Vagina (tissue), 2 donors: Measurements from ENCODE around the gene MCTP2. TPM values are rescaled to one million over a fixed set of nuclear protein-coding genes. Genes with fewer than 3 reads are reported as not detected.
"Not testable (repeated sequence)": the region's sequence is repeated elsewhere in the genome, so short reads cannot be mapped to it uniquely, and the experiment has no call there.

ENCODE experiments used
- DNase-seq, 2 donors: peaks; one replicate each; pipeline ENCODE4 v3.0.0-alpha.2; 2017; ENCODE audit errors: extremely low spot score in 2 of 2
- H3K27ac ChIP-seq: fragments of 200-600 bp; sonication (generic); one replicate; pipeline ENCODE4 v1.5.1; 2019
- H3K27me3 ChIP-seq: fragments of 200-600 bp; sonication (generic); one replicate; pipeline ENCODE4 v1.5.1; 2019
- H3K36me3 ChIP-seq, 2 donors: fragments of 200-600 bp; sonication (generic); one replicate each; pipeline ENCODE4 v1.5.1; 2017 to 2019
- H3K4me1 ChIP-seq: fragments of 200-600 bp; sonication (generic); one replicate; pipeline ENCODE4 v1.5.1; 2019
- H3K4me3 ChIP-seq, 2 donors: fragments of 200-600 bp; sonication (generic); 1 replicate in 1 of 2; 2 replicates in 1 of 2; pipeline ENCODE4 v1.5.1; 2016 to 2019
- H3K9me3 ChIP-seq: fragments of 200-600 bp; sonication (generic); one replicate; pipeline ENCODE4 v1.5.1; 2019
- POLR2A ChIP-seq, 2 donors: fragments of 450-650 bp; IDR thresholded peaks; one replicate each; pipeline ENCODE4 v1.6.1; 2017; ENCODE audit warnings: antibody characterized with exemption in 2 of 2, mild to moderate bottlenecking in 2 of 2, moderate library complexity in 2 of 2
- POLR2AphosphoS5 ChIP-seq, 2 donors: sonication (generic); formaldehyde crosslinking; IDR thresholded peaks; one replicate each; pipeline ENCODE4 v1.9.0; 2017; ENCODE audit warnings: antibody characterized with exemption in 2 of 2, mild to moderate bottlenecking in 2 of 2, low read depth in 1 of 2; ENCODE audit not compliant: insufficient read depth in 1 of 2
- intact Hi-C: fragments of 100-400 bp; cut with DNase I; formaldehyde crosslinking; loops from one replicate; pipeline ENCODE4 v1.15.1; 2023
- total RNA-seq: library from RNA; depleted of rRNA; stranded (reverse); fragments of >200 nt; gene quantifications from one replicate; pipeline ENCODE4 v1.2.3, GENCODE V29; 2016
- TF ChIP-seq, protein P1 (sequence below), 3 experiments: fragments of 450-650 bp in 2 of 3; fragments of 200-600 bp in 1 of 3; sonication (generic) in 1 of 3; IDR thresholded peaks; one replicate each; pipeline ENCODE4 v1.5.1; 2017 to 2019; ENCODE audit warnings: antibody characterized with exemption in 3 of 3, mild to moderate bottlenecking in 2 of 3, moderate library complexity in 2 of 3

The MCTP2 gene
- total RNA-seq, 1 donor from 2014 or later = 21.1 TPM

DNA sequence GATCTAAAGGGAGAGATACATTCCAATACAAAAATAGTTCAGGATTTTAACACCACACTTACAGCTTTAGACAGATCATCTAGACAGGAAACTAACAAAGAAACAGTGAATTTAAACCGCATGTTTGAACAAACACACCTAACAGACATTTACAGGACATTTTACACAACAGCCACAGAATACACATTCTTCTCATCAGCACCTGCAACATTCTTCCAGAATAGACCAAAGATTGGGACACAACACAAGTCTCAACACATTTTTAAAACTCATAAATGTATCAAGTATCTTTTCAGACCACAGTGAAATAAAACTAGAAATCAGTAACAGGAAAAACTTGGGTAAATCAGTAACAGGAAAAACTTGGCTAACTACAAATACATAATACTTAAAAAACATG, 256.3 kb downstream of the MCTP2 start:
- no peaks in the 10 kb centered on the region for H3K4me1 ChIP-seq
- DNase-seq = no peak
- no peaks in the 10 kb centered on the region for H3K27me3 ChIP-seq
- no peak overlapping the region for H3K4me3 ChIP-seq
- no peaks in the 10 kb centered on the region for H3K9me3 ChIP-seq
- no peaks in the 10 kb centered on the region for H3K36me3 ChIP-seq
- H3K27ac ChIP-seq = no peak overlapping the region
- intact Hi-C loops = no loop called here
- no peak for TF ChIP-seq POLR2AphosphoS5 (IDR thresholded peaks at IDR 0.05; ENCODE audit: insufficient read depth in 1 of 2, low read depth in 1 of 2)
- no peak for TF ChIP-seq POLR2A (IDR thresholded peaks at IDR 0.05)
- TF ChIP-seq, protein P1, sequence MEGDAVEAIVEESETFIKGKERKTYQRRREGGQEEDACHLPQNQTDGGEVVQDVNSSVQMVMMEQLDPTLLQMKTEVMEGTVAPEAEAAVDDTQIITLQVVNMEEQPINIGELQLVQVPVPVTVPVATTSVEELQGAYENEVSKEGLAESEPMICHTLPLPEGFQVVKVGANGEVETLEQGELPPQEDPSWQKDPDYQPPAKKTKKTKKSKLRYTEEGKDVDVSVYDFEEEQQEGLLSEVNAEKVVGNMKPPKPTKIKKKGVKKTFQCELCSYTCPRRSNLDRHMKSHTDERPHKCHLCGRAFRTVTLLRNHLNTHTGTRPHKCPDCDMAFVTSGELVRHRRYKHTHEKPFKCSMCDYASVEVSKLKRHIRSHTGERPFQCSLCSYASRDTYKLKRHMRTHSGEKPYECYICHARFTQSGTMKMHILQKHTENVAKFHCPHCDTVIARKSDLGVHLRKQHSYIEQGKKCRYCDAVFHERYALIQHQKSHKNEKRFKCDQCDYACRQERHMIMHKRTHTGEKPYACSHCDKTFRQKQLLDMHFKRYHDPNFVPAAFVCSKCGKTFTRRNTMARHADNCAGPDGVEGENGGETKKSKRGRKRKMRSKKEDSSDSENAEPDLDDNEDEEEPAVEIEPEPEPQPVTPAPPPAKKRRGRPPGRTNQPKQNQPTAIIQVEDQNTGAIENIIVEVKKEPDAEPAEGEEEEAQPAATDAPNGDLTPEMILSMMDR (IDR thresholded peaks at IDR 0.05) = no peak

DNA sequence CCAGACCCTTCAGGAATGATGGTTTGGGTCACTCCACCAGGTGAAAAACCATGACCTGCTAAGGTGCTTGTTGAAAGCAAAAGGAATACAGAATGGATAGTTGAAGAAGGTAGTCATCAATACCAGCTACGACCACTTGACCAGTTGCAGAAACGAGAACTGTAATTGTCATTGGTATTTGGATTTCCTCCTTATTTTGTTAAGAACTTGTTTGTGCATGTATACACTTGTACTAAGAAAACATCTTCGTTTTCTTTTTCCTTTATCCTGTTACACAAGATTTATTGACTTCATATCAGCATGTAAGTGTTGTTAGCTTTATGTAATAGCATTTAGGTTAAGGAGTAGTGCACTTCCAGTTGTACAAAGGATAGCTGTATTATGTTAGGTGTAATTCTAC, 261.8 kb downstream of the MCTP2 start:
- intact Hi-C loops = no loop called here
- TF ChIP-seq POLR2A (IDR thresholded peaks at IDR 0.05) = no peak
- no peak for TF ChIP-seq POLR2AphosphoS5 (IDR thresholded peaks at IDR 0.05; ENCODE audit: insufficient read depth in 1 of 2, low read depth in 1 of 2)
- TF ChIP-seq, protein P1 (IDR thresholded peaks at IDR 0.05) = no peak
- no peaks in the 10 kb centered on the region for H3K9me3 ChIP-seq
- H3K4me1 ChIP-seq = no peaks in the 10 kb centered on the region
- DNase-seq = no peak
- H3K27me3 ChIP-seq = no peaks in the 10 kb centered on the region
- H3K36me3 ChIP-seq = no peaks in the 10 kb centered on the region
- H3K27ac ChIP-seq = no peak overlapping the region
- H3K4me3 ChIP-seq = no peak overlapping the region

GRCh38 chr15:94493586-94493985, 262.2 kb downstream of the MCTP2 start:
- intact Hi-C loops, H3K36me3 ChIP-seq, H3K4me3 ChIP-seq, H3K27ac ChIP-seq, H3K9me3 ChIP-seq, H3K4me1 ChIP-seq, H3K27me3 ChIP-seq, DNase-seq: not testable (repeated sequence)

DNA sequence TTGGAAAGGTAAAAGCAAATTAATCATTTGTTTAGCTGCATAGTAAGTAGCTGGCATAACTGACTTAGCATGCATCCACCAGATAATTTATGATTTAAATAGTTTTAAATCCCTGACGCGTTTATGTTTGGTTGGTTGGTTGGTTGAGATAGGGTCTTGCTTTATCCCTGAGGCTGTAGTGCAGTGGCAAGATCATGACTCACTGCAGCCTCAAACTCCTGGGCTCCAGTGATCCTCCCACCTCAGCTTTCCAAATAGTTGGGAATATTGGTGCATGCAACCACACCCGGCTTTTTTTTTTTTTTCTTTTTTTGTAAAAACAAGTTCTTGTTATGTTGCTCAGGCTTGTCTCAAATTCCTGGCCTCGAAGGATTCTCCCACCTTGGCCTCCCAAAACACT, 263.4 kb downstream of the MCTP2 start:
- Histone ChIP-seq H3K9me3 (no peaks in the 10 kb centered on the region), H3K27me3 (no peaks in the 10 kb centered on the region), H3K27ac (no peak overlapping the region), H3K4me1 (no peaks in the 10 kb centered on the region), H3K36me3 (no peaks in the 10 kb centered on the region), H3K4me3 (no peak overlapping the region)
- TF ChIP-seq, protein P1 (IDR thresholded peaks at IDR 0.05) = no peak
- no peak for TF ChIP-seq POLR2A (IDR thresholded peaks at IDR 0.05)
- TF ChIP-seq POLR2AphosphoS5 (IDR thresholded peaks at IDR 0.05; ENCODE audit: insufficient read depth in 1 of 2, low read depth in 1 of 2) = no peak
- intact Hi-C loops = no loop called here
- no peak for DNase-seq

GRCh38 chr15:94503293-94503692, 271.9 kb downstream of the MCTP2 start:
- no peaks in the 10 kb centered on the region for H3K27me3 ChIP-seq
- H3K36me3 ChIP-seq = no peaks in the 10 kb centered on the region
- no peak for DNase-seq
- TF ChIP-seq POLR2A (IDR thresholded peaks at IDR 0.05) (no peak), POLR2AphosphoS5 (IDR thresholded peaks at IDR 0.05; ENCODE audit: insufficient read depth in 1 of 2, low read depth in 1 of 2) (no peak)
- TF ChIP-seq, protein P1 (IDR thresholded peaks at IDR 0.05) = no peak
- no peak overlapping the region for H3K27ac ChIP-seq
- H3K4me3 ChIP-seq = no peak overlapping the region
- no peaks in the 10 kb centered on the region for H3K9me3 ChIP-seq
- no peaks in the 10 kb centered on the region for H3K4me1 ChIP-seq
- intact Hi-C loops = no loop called here

GRCh38 chr15:94509259-94509658, 277.9 kb downstream of the MCTP2 start:
- H3K9me3 ChIP-seq = no peaks in the 10 kb centered on the region
- H3K36me3 ChIP-seq = no peaks in the 10 kb centered on the region
- no peak overlapping the region for H3K27ac ChIP-seq
- intact Hi-C loops = no loop called here
- no peak for DNase-seq
- H3K4me3 ChIP-seq = no peak overlapping the region
- H3K27me3 ChIP-seq = no peaks in the 10 kb centered on the region
- TF ChIP-seq POLR2A (IDR thresholded peaks at IDR 0.05) (no peak), POLR2AphosphoS5 (IDR thresholded peaks at IDR 0.05; ENCODE audit: insufficient read depth in 1 of 2, low read depth in 1 of 2) (no peak)
- TF ChIP-seq, protein P1 (IDR thresholded peaks at IDR 0.05) = no peak
- H3K4me1 ChIP-seq = no peaks in the 10 kb centered on the region
